Body of pancreas (tissue), 4 donors: ENCODE results near the gene PATJ.

Experiments
- CTCF ChIP-seq, 7 experiments: fragments of 450-650 bp in 4 of 7; fragments of 200-600 bp in 3 of 7; sonication (generic) in 3 of 7; IDR thresholded peaks; one replicate each; pipeline ENCODE4 v1.5.1; 2016 to 2019; ENCODE audit warnings: antibody characterized with exemption in 7 of 7
- POLR2A ChIP-seq, 3 donors: fragments of 450-650 bp; IDR thresholded peaks; one replicate each; pipeline ENCODE4 v1.6.1; 2016; ENCODE audit warnings: antibody characterized with exemption in 3 of 3, mild to moderate bottlenecking in 2 of 3

GRCh38 chr1:61952675-61953074 is 210.4 kb downstream of the PATJ start:
- no peak for TF ChIP-seq CTCF (IDR thresholded peaks at IDR 0.05)
- no peak for TF ChIP-seq POLR2A (IDR thresholded peaks at IDR 0.05)
